Activated T-helper 9 cell treated with anti-CD3 and anti-CD28 coated beads, Interleukin-2, amount 50 U/mL, for 16 hours (primary cell): ENCODE measurements around the gene GYS2.

ENCODE experiments used
- DNase-seq: peaks from one replicate; pipeline ENCODE4 v3.0.0-alpha.2; 2020; ENCODE audit warnings: low read depth

The GYS2 gene

DNA sequence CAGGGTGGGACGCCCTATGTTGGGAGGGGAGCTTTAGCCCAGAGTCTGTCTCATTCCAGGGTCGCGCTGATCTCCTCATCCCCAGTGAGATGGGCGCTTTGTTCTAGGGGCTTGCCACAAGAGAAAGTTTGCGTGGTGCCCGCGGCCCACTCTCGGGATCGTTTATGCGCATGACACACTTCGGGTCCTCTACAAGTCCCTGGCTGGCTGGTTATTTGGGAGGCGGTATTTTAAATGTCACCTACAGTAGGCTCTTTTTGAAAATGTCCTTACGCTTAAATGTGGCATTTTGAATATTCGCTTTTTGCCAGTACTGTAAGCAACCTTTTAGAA lies 102.5 kb downstream of the GYS2 start:
- DNase-seq = peak; percentile 31

DNA sequence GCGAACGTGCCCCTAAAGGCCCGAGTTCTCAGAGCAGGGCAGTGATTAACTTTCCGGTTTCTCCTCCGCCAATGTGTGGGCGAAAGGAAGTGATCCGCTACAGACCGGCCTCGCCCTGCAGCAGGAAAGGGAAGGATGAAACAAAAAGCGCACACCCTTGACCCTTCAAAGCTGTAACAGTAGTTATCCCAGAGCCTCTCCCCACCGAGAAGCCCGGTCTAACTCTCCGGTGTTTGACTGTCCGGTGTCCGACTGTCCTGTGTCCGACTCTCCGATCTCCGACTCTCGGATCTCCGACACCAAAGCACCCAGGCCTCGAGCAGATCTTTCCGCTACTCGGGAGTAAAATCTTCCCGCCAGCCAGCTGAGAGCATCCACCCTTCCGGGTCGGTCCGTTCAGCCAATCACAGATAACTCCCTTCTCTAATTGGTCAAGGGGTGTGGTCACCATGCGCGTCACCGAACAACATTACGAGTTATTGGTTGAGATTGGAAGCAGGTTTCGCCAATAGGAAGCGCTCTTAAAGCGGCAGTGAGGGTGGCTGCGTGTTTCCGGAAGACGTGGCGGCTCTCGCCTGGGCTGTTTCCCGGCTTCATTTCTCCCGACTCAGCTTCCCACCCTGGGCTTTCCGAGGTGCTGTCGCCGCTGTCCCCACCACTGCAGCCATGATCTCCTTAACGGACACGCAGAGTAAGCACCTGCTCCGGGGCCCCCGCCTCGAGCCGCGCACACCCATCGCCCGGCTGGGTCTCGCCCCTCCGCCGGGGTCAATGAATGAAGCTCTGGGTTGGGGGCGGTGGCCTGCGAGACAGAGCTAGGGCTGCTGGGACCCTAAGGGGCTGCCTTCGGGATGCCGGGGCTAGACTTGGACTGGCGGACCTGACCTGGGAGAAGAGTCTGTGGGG lies 103.1 kb downstream of the GYS2 start, which contains the start of the genes GOLT1B and RECQL:
GOLT1B (plus strand) TSS at position 532 of the 906 bp plus-strand sequence; CDS start at position 667, 135 bp downstream.
RECQL (minus strand) TSS at position 378 of the 906 bp plus-strand sequence. CDS start 2,065 bp downstream, outside the sequence.
- peak; percentile 80 for DNase-seq

DNA sequence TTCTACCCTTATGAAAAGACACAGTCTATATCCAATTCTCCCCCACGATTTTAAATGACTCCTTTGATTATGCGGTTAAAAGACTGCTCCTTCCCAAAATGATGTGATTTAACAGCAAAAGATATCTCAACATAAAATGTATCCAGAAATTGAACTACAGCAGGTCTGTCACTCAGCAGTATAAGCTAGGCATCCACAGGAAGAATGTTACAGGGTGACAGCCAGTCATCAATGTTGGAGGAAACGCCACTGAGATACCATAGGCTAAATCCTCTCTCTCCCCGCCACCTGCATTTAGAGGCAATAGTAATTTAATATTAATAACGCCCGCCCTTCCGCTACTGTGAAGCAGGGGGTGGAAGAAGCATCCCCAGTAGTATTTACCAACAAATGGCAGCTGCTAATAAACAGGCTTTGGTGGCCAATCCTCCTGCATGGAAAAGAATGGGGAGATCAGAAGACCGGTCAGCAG lies 103.8 kb downstream of the GYS2 start:
- DNase-seq = no peak

DNA sequence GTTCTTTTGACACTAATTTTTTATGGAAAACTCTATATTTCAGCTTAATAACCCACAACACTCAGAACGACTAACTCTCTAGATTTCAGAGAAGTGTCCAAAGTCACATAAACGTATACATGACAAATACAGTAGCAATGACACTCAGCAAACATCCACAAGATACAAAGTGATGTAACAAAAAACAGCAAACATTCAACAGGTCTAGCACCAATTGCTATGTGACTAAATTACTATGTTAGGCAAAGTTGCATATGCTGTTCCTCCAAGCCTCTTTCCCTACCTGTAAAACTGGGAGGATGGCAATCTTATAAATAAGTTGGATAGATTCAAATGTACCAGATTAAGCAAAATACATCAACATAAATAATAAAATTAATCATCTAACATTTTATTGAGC lies 104.9 kb downstream of the GYS2 start:
- no peak for DNase-seq
